Nephron (organoid): ENCODE measurements around the gene REPS2.

Experiments used
- H3K27ac Mint-ChIP-seq, 3 experiments: 2 replicates each; pipeline ENCODE4 v1.8.0; 2020; ENCODE audit warnings: mixed read lengths in 3 of 3, mild to moderate bottlenecking in 2 of 3, moderate library complexity in 1 of 3
- H3K27me3 Mint-ChIP-seq: 2 replicates; pipeline ENCODE4 v1.8.0; 2021; ENCODE audit warnings: low read depth, mild to moderate bottlenecking, moderate library complexity, mixed read lengths
- H3K36me3 Mint-ChIP-seq: 2 replicates; pipeline ENCODE4 v1.8.0; 2020; ENCODE audit warnings: low read depth, mixed read lengths
- H3K4me1 Mint-ChIP-seq: 2 replicates; pipeline ENCODE4 v1.8.0; 2020; ENCODE audit warnings: mixed read lengths
- H3K4me3 Mint-ChIP-seq, 3 experiments: 2 replicates each; pipeline ENCODE4 v1.8.0; 2020; ENCODE audit warnings: mild to moderate bottlenecking in 3 of 3, mixed read lengths in 3 of 3, moderate library complexity in 2 of 3
- H3K9me3 Mint-ChIP-seq: 2 replicates; pipeline ENCODE4 v1.8.0; 2020; ENCODE audit warnings: mixed read lengths
- CTCF ChIP-seq, 3 experiments: fragments of 200-600 bp; sonication (generic); IDR thresholded peaks; one replicate each; pipeline ENCODE4 v1.5.0; 2021; ENCODE audit warnings: antibody characterized with exemption in 3 of 3; ENCODE audit not compliant: unreplicated experiment in 3 of 3

The REPS2 gene

GRCh38 chrX:17161991-17162390 is 215.5 kb downstream of the REPS2 start:
- H3K9me3 Mint-ChIP-seq = peaks cover 55% of the 10 kb centered on the region
- H3K27me3 Mint-ChIP-seq = no peaks in the 10 kb centered on the region
- peaks cover 32% of the 10 kb centered on the region for H3K36me3 Mint-ChIP-seq

GRCh38 chrX:17164079-17164478 is 217.6 kb downstream of the REPS2 start:
- H3K9me3 Mint-ChIP-seq = peaks cover 56% of the 10 kb centered on the region
- peaks cover 32% of the 10 kb centered on the region for H3K36me3 Mint-ChIP-seq
- no peak for TF ChIP-seq CTCF (IDR thresholded peaks at IDR 0.05; ENCODE audit: unreplicated experiment in 3 of 3)
- no peak overlapping the region for H3K4me3 Mint-ChIP-seq
- no peak overlapping the region for H3K27ac Mint-ChIP-seq
- H3K27me3 Mint-ChIP-seq = no peaks in the 10 kb centered on the region
- peaks cover 14% of the 10 kb centered on the region for H3K4me1 Mint-ChIP-seq

More at GRCh38 chrX:17161991-17162390, 215.5 kb downstream of the REPS2 start:
- peaks cover 24% of the 10 kb centered on the region for H3K4me1 Mint-ChIP-seq
- no peak for TF ChIP-seq CTCF (IDR thresholded peaks at IDR 0.05; ENCODE audit: unreplicated experiment in 3 of 3)
- H3K4me3 Mint-ChIP-seq = no peak overlapping the region
- no peak overlapping the region for H3K27ac Mint-ChIP-seq

GRCh38 chrX:17164941-17165340 is 218.5 kb downstream of the REPS2 start:
- Mint-ChIP-seq H3K4me3 (no peak overlapping the region), H3K9me3 (peaks cover 52% of the 10 kb centered on the region), H3K36me3 (peaks cover 30% of the 10 kb centered on the region), H3K27me3 (no peaks in the 10 kb centered on the region), H3K4me1 (peaks cover 12% of the 10 kb centered on the region), H3K27ac (peak overlapping the region in 2 of 3 experiments; percentile 12 to 69)
- TF ChIP-seq CTCF (IDR thresholded peaks at IDR 0.05; ENCODE audit: unreplicated experiment in 3 of 3) = no peak

- H3K27me3 Mint-ChIP-seq = no peaks in the 10 kb centered on the region
- TF ChIP-seq CTCF (IDR thresholded peaks at IDR 0.05; ENCODE audit: unreplicated experiment in 3 of 3) = no peak
- H3K36me3 Mint-ChIP-seq = peaks cover 7% of the 10 kb centered on the region
- no peak overlapping the region for H3K27ac Mint-ChIP-seq
- H3K4me1 Mint-ChIP-seq = peaks cover 22% of the 10 kb centered on the region
- peaks cover 29% of the 10 kb centered on the region for H3K9me3 Mint-ChIP-seq
- H3K4me3 Mint-ChIP-seq = no peak overlapping the region
Observed at GRCh38 chrX:17167915-17168314, 221.5 kb downstream of the REPS2 start.

GRCh38 chrX:17170973-17171372 is 224.5 kb downstream of the REPS2 start:
- H3K36me3 Mint-ChIP-seq = no peaks in the 10 kb centered on the region
- TF ChIP-seq CTCF (IDR thresholded peaks at IDR 0.05; ENCODE audit: unreplicated experiment in 3 of 3) = no peak
- peaks cover 4% of the 10 kb centered on the region for H3K27me3 Mint-ChIP-seq
- peaks cover 9% of the 10 kb centered on the region for H3K9me3 Mint-ChIP-seq
- peaks cover 24% of the 10 kb centered on the region for H3K4me1 Mint-ChIP-seq
- H3K27ac Mint-ChIP-seq = peak overlapping the region; percentile 77 to 89 (median 85)
- no peak overlapping the region for H3K4me3 Mint-ChIP-seq

DNA sequence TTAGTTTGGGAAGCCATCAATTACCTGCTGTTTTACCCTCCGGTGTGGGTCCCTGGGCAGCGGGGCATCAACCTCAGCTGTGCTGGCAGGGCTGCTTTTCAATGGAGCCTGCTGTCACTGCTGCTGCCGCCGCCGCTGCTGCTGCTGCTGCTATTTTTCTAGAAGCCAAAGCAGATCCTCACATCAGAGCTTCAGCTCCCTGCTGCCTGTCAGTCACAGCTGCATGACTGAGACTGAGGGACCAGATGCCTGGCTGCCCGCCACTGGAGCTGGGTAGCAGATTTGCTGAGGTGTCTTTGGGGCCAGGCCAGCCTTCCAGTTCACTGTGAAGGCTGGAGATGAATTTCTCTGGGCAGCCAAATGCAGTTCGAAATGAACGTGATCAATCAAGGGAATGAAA is 228.2 kb downstream of the REPS2 start:
- Mint-ChIP-seq H3K27me3 (peaks cover 4% of the 10 kb centered on the region), H3K4me1 (peaks cover 28% of the 10 kb centered on the region), H3K4me3 (no peak overlapping the region), H3K9me3 (peaks cover 7% of the 10 kb centered on the region), H3K27ac (peak overlapping the region; percentile 18 to 79 (median 25)), H3K36me3 (no peaks in the 10 kb centered on the region)
- no peak for TF ChIP-seq CTCF (IDR thresholded peaks at IDR 0.05; ENCODE audit: unreplicated experiment in 3 of 3)
